Measurements from ENCODE around the gene JAG2. TPM values are rescaled to one million over a fixed set of nuclear protein-coding genes. Genes with fewer than 3 reads are reported as not detected.

Gene JAG2
- total RNA-seq, 1 experiment from 2014 or later = 12.2 TPM

GRCh38 chr14:105163040-105163742 lies 5.4 kb downstream of the JAG2 start (continued):
- TF ChIP-seq ATF3 (CRISPR knock-in tag; conservative IDR thresholded peaks at IDR 0.05) (no peak), ESRRA (CRISPR knock-in tag; IDR thresholded peaks at IDR 0.05; ENCODE audit: borderline replicate concordance) (no peak), FOXJ3 (CRISPR knock-in tag; IDR thresholded peaks at IDR 0.05; ENCODE audit: borderline replicate concordance) (no peak), CDX4 (CRISPR knock-in tag; IDR thresholded peaks at IDR 0.05; ENCODE audit: borderline replicate concordance) (no peak), ZNF317 (CRISPR knock-in tag; IDR thresholded peaks at IDR 0.05; ENCODE audit: borderline replicate concordance, low read depth) (no peak)

- TF ChIP-seq SMAD3 (CRISPR knock-in tag; IDR thresholded peaks at IDR 0.05; ENCODE audit: borderline replicate concordance) = no peak
- TF ChIP-seq MLX (CRISPR knock-in tag; IDR thresholded peaks at IDR 0.05) = no peak
- no peak for TF ChIP-seq FOXP4 (CRISPR knock-in tag; IDR thresholded peaks at IDR 0.05)
- TF ChIP-seq ZNF671 (CRISPR knock-in tag; IDR thresholded peaks at IDR 0.05) = no peak
- H3K4me1 Mint-ChIP-seq = no peaks in the 10 kb centered on the region; the same call in 1 of the 2 replicates
- POLR2A ChIA-PET = no interaction called here
- no peaks in the 10 kb centered on the region for H3K36me3 Mint-ChIP-seq
- no peak overlapping the region for H3K27ac Mint-ChIP-seq
- ATAC-seq (no peak), DNase-seq (ENCODE audit: low spot score) (no peak)
- peaks cover 9% of the 10 kb centered on the region for H3K27me3 Mint-ChIP-seq (ENCODE audit: low read depth)
- no peaks in the 10 kb centered on the region for H3K9me3 Mint-ChIP-seq
- CTCF ChIA-PET = interaction anchor here (1.0 kb wide), 2 partner anchors 73 to 113 kb away, joined by 3 to 6 read pairs; no protein-coding TSS in a partner anchor
- H3K4me3 Mint-ChIP-seq = no peak overlapping the region
These were observed 6.0 kb downstream of the JAG2 start for GRCh38 chr14:105162669-105162979.

- ChIA-PET CTCF (interaction anchor here (1.2 to 1.9 kb wide), 2 partner anchors 68 to 72 kb away, joined by 4 to 6 read pairs; no protein-coding TSS in a partner anchor), POLR2A (no interaction called here)
- Mint-ChIP-seq H3K9me3 (no peaks in the 10 kb centered on the region), H3K27ac (peak overlapping the region; percentile 42; the same call in 1 of the 2 replicates), H3K4me1 (no peaks in the 10 kb centered on the region; the same call in 1 of the 2 replicates), H3K4me3 (no peak overlapping the region), H3K27me3 (ENCODE audit: low read depth) (peaks cover 8% of the 10 kb centered on the region), H3K36me3 (no peaks in the 10 kb centered on the region)
- DNase-seq (ENCODE audit: low spot score) (no peak), ATAC-seq (no peak)
- no peak for TF ChIP-seq MAX (CRISPR knock-in tag; IDR thresholded peaks at IDR 0.05)
- no peak for TF ChIP-seq PRDM15 (CRISPR knock-in tag; IDR thresholded peaks at IDR 0.05)
These were observed 6.5 kb downstream of the JAG2 start for GRCh38 chr14:105161964-105162668.

Measured in WTC11 (cell line).